ENCODE results near the gene RBM47.
"Not testable (repeated sequence)": the region's sequence is repeated elsewhere in the genome, so short reads cannot be mapped to it uniquely, and the experiment has no call there.

The RBM47 gene

GRCh38 chr4:40544221-40544620 lies 85.4 kb downstream of the RBM47 start:
- no peak for DNase-seq (ENCODE audit: low read depth in 2 of 3, low spot score in 1 of 3)

GRCh38 chr4:40540800-40541199 lies 88.9 kb downstream of the RBM47 start:
- DNase-seq (ENCODE audit: low read depth in 2 of 3, low spot score in 1 of 3) = no peak

GRCh38 chr4:40536032-40536431 lies 93.6 kb downstream of the RBM47 start:
- DNase-seq (ENCODE audit: low read depth in 2 of 3, low spot score in 1 of 3) = no peak

- DNase-seq (ENCODE audit: low read depth in 2 of 3, low spot score in 1 of 3) = no peak
These were observed 98.0 kb downstream of the RBM47 start for GRCh38 chr4:40531636-40532023.

- DNase-seq (ENCODE audit: low read depth in 2 of 3, low spot score in 1 of 3) = no peak
These were observed 98.6 kb downstream of the RBM47 start for GRCh38 chr4:40530961-40531635.

GRCh38 chr4:40526741-40527140 lies 102.9 kb downstream of the RBM47 start:
- no peak for DNase-seq (ENCODE audit: low read depth in 2 of 3, low spot score in 1 of 3)

GRCh38 chr4:40525752-40526598 lies 103.7 kb downstream of the RBM47 start:
- DNase-seq (ENCODE audit: low read depth in 2 of 3, low spot score in 1 of 3) = no peak

GRCh38 chr4:40524366-40525041 lies 105.2 kb downstream of the RBM47 start:
- no peak for DNase-seq (ENCODE audit: low read depth in 2 of 3, low spot score in 1 of 3)

GRCh38 chr4:40523581-40523980 lies 106.1 kb downstream of the RBM47 start:
- no peak for DNase-seq (ENCODE audit: low read depth in 2 of 3, low spot score in 1 of 3)

- DNase-seq (ENCODE audit: low read depth in 2 of 3, low spot score in 1 of 3) = no peak
These were observed 107.7 kb downstream of the RBM47 start for GRCh38 chr4:40521957-40522356.

GRCh38 chr4:40520533-40520932 lies 109.1 kb downstream of the RBM47 start:
- no peak for DNase-seq (ENCODE audit: low read depth in 2 of 3, low spot score in 1 of 3)

GRCh38 chr4:40517081-40517480 lies 112.6 kb downstream of the RBM47 start:
- DNase-seq (ENCODE audit: low read depth in 2 of 3, low spot score in 1 of 3) = not testable (repeated sequence)

GRCh38 chr4:40516651-40517050 lies 113.0 kb downstream of the RBM47 start:
- DNase-seq (ENCODE audit: low read depth in 2 of 3, low spot score in 1 of 3) = no peak

GRCh38 chr4:40515398-40516293 lies 114.0 kb downstream of the RBM47 start:
- DNase-seq (ENCODE audit: low read depth in 2 of 3, low spot score in 1 of 3) = peak in 1 of 3 donors; percentile 22

GRCh38 chr4:40515037-40515397 lies 114.6 kb downstream of the RBM47 start:
- DNase-seq (ENCODE audit: low read depth in 2 of 3, low spot score in 1 of 3) = no peak

- no peak for DNase-seq (ENCODE audit: low read depth in 2 of 3, low spot score in 1 of 3)
These were observed 115.1 kb downstream of the RBM47 start for GRCh38 chr4:40514497-40514951.

- no peak for DNase-seq (ENCODE audit: low read depth in 2 of 3, low spot score in 1 of 3)
These were observed 118.5 kb downstream of the RBM47 start for GRCh38 chr4:40511036-40511614.

GRCh38 chr4:40507977-40508376 lies 121.7 kb downstream of the RBM47 start:
- no peak for DNase-seq (ENCODE audit: low read depth in 2 of 3, low spot score in 1 of 3)

GRCh38 chr4:40506492-40506891 lies 123.2 kb downstream of the RBM47 start:
- DNase-seq (ENCODE audit: low read depth in 2 of 3, low spot score in 1 of 3) = no peak

- DNase-seq (ENCODE audit: low read depth in 2 of 3, low spot score in 1 of 3) = no peak
These were observed 123.6 kb downstream of the RBM47 start for GRCh38 chr4:40506066-40506465.

- DNase-seq (ENCODE audit: low read depth in 2 of 3, low spot score in 1 of 3) = no peak
These were observed 126.7 kb downstream of the RBM47 start for GRCh38 chr4:40502934-40503333.
